GM12872 (cell line): Measurements from ENCODE around the gene PNPLA3.

Source experiments
- CTCF ChIP-seq: IDR thresholded peaks from 3 replicates; pipeline ENCODE4 v1.5.1; 2011; ENCODE audit warnings: low read depth, mild to moderate bottlenecking, low read length, moderate library complexity; ENCODE audit not compliant: insufficient read depth

PNPLA3 gene

GRCh38 chr22:43904412-43904811 is 19.2 kb upstream of the PNPLA3 start:
- TF ChIP-seq CTCF = peak; percentile 34; the same call in 1 of the 3 replicates

GRCh38 chr22:43905681-43906080 is 17.9 kb upstream of the PNPLA3 start:
- TF ChIP-seq CTCF = no peak

GRCh38 chr22:43909708-43910107 is 13.9 kb upstream of the PNPLA3 start:
- no peak for TF ChIP-seq CTCF

- TF ChIP-seq CTCF = no peak
Observed at GRCh38 chr22:43910178-43910695, 13.4 kb upstream of the PNPLA3 start.

- no peak for TF ChIP-seq CTCF
Observed at GRCh38 chr22:43911351-43911750, 12.3 kb upstream of the PNPLA3 start.

- TF ChIP-seq CTCF = no peak
Observed at GRCh38 chr22:43917521-43917920, 6.1 kb upstream of the PNPLA3 start.

GRCh38 chr22:43919106-43919973 is 4.3 kb upstream of the PNPLA3 start:
- TF ChIP-seq CTCF = no peak
